Measurements from ENCODE around the gene UGGT1.

UGGT1 gene

GRCh38 chr2:128090945-128091725 lies at the start of gene UGGT1:
UGGT1 (plus strand) TSS chr2:128091200; CDS start chr2:128091358, 158 bp downstream.
- peak; percentile 91 for FAIRE-seq

- no peak for FAIRE-seq
These were observed 49.4 kb upstream of the UGGT1 start for GRCh38 chr2:128041561-128041960.

GRCh38 chr2:128043041-128043440 lies 48.0 kb upstream of the UGGT1 start:
- no peak for FAIRE-seq

- no peak for FAIRE-seq
These were observed 37.7 kb upstream of the UGGT1 start for GRCh38 chr2:128053331-128053730.

- no peak for FAIRE-seq
These were observed 36.7 kb upstream of the UGGT1 start for GRCh38 chr2:128054104-128054885.

- FAIRE-seq: no peak
These were observed 33.7 kb upstream of the UGGT1 start for GRCh38 chr2:128057334-128057733.

GRCh38 chr2:128058114-128058513 lies 32.9 kb upstream of the UGGT1 start:
- no peak for FAIRE-seq

- FAIRE-seq: no peak
These were observed 28.4 kb upstream of the UGGT1 start for GRCh38 chr2:128062571-128062970.

- no peak for FAIRE-seq
These were observed 26.6 kb upstream of the UGGT1 start for GRCh38 chr2:128064353-128064752.

GRCh38 chr2:128069769-128070168 lies 21.2 kb upstream of the UGGT1 start:
- FAIRE-seq: no peak

GRCh38 chr2:128073278-128073677 lies 17.7 kb upstream of the UGGT1 start:
- FAIRE-seq: no peak

GRCh38 chr2:128076461-128077106 lies 14.4 kb upstream of the UGGT1 start:
- no peak for FAIRE-seq

GRCh38 chr2:128084757-128085156 lies 6.2 kb upstream of the UGGT1 start:
- FAIRE-seq: no peak

- no peak for FAIRE-seq
These were observed 4.8 kb upstream of the UGGT1 start for GRCh38 chr2:128086244-128086643.

- FAIRE-seq: no peak
These were observed 440 bp upstream of the UGGT1 start for GRCh38 chr2:128090575-128090944.

- FAIRE-seq: no peak
These were observed 703 bp downstream of the UGGT1 start for GRCh38 chr2:128091726-128092080.

- FAIRE-seq: no peak
These were observed 1.7 kb downstream of the UGGT1 start for GRCh38 chr2:128092656-128093055.

GRCh38 chr2:128093762-128094161 lies 2.8 kb downstream of the UGGT1 start:
- no peak for FAIRE-seq

- FAIRE-seq: no peak
These were observed 4.2 kb downstream of the UGGT1 start for GRCh38 chr2:128095201-128095600.

- peak; percentile 84 for FAIRE-seq
These were observed 12.4 kb downstream of the UGGT1 start for GRCh38 chr2:128103407-128103806.

GRCh38 chr2:128105072-128105471 lies 14.1 kb downstream of the UGGT1 start:
- no peak for FAIRE-seq

- FAIRE-seq: no peak
These were observed 17.2 kb downstream of the UGGT1 start for GRCh38 chr2:128108166-128108565.

GRCh38 chr2:128109243-128109642 lies 18.2 kb downstream of the UGGT1 start:
- no peak for FAIRE-seq
